ENCODE results near the gene FSTL4.

Gene FSTL4

GRCh38 chr5:133612249-133612860, at the start of gene FSTL4:
Gene FSTL4 (minus strand): TSS chr5:133612541.
- DNase-seq (ENCODE audit: low read depth): no peak

GRCh38 chr5:133661389-133661788, 49.0 kb upstream of the FSTL4 start:
- no peak for DNase-seq (ENCODE audit: low read depth)

DNA sequence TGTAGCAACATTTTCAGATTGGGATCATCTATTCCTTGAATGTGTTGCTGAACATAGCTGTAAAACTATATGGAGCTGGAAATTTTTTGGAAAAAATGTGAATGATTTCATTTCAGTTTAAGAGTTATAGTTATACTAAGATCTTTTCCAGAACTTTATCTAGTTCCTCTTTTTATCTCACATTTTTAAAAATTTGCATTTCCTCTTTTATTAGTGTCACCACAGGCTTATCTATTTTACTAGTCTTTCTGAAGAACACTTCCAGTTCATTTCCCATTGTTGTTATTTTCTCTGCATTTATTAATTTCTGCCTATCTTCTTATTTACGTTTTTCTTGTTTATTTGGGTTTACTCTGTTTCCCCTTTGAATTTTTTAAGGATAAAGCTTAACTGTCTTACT, 46.0 kb upstream of the FSTL4 start:
- DNase-seq (ENCODE audit: low read depth): no peak

- DNase-seq (ENCODE audit: low read depth): no peak
Observed at GRCh38 chr5:133657036-133657435, 44.7 kb upstream of the FSTL4 start.

DNA sequence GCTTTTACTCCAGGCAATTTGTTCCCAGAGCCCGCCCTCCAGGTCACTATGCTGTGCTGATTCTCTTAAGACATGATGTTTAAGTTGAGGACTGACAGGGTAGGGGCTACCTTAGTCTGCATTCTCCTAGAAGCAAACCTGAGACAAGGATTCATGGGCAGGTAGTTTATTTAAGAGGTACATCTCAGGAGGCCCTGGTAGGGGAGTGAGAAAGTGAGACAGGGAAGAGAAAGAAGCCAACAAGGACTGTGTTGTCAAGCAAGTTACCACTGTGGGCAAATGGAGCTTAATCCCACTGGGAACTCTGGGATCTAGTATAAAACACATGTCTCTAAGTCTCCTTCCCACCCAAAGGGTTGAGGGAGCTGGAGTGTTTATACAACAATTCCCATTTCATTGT, 43.6 kb upstream of the FSTL4 start:
- no peak for DNase-seq (ENCODE audit: low read depth)

DNA sequence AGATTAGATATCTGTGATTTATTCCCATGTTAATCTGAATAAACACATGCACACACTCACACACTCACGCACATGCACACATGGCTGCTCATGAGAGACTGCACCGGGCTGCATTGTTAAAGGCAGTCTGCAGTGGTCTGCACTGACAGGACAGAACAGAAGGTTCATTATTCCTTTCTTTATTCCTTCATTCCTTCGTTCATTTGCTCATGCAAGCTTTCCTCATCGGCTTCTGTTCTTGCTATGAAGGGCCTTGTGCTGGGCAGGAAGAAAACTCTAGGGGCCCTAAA, 41.4 kb upstream of the FSTL4 start:
- no peak for DNase-seq (ENCODE audit: low read depth)

DNA sequence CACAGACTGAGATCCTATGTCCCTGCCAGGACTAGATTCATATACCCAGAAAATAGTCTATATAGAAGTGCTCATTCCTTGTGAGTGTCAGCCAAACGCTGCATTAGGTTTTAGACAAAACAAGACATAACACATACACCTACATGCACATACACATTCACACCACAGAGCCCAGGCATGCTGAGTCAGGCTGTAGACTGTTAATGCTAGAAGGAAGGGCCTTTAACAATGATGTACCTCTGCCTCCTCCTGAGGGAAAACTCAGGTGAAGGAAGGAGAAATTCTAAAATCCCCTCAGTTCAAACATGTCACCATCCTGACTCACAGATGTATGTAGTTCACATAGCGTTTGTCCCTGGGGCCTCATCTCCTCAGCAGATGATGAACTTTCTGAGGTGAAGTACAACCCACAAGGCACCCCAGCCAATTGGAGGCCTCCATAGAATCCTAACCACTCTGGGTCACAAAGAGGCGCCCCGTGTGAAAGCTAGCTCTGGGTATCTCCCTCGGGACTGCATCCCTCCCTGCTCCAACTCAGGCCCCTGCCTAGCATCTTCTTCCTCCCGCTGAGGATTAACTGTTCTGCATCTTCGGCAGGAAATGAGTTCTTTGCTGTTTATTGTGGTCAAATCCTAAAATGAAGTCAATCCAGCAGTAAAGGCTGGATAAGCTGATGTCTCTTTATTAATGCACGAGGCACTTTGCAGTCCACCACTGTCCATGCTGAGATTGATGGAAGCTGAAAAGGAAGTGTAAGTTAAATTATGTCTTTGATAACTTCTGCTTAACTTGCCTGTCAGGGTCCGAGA, 40.8 kb upstream of the FSTL4 start:
- no peak for DNase-seq (ENCODE audit: low read depth)

GRCh38 chr5:133644000-133644865, 31.9 kb upstream of the FSTL4 start:
- DNase-seq (ENCODE audit: low read depth): no peak

DNA sequence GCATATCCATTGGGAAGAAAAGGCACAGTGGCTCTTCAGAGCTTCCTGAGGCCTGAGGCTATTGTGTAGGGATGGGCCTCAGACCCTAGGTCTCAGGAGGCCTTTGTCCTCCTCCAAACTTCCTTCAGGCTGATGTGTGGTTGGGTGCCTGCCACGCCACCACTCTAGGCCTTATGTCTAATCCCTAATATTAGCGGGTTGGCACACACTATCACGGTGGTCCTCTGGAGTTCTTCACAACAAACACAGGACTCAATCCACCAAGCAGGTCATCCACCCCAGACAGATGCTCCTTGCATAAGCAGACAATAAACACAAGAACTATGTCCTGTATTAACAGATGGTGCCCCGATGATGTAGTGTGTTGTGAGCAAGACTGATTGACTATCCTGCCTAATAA, 31.0 kb upstream of the FSTL4 start:
- no peak for DNase-seq (ENCODE audit: low read depth)

- DNase-seq (ENCODE audit: low read depth): no peak
Observed at GRCh38 chr5:133642153-133642722, 29.9 kb upstream of the FSTL4 start.

- DNase-seq (ENCODE audit: low read depth): no peak
Observed at GRCh38 chr5:133641683-133642082, 29.3 kb upstream of the FSTL4 start.

DNA sequence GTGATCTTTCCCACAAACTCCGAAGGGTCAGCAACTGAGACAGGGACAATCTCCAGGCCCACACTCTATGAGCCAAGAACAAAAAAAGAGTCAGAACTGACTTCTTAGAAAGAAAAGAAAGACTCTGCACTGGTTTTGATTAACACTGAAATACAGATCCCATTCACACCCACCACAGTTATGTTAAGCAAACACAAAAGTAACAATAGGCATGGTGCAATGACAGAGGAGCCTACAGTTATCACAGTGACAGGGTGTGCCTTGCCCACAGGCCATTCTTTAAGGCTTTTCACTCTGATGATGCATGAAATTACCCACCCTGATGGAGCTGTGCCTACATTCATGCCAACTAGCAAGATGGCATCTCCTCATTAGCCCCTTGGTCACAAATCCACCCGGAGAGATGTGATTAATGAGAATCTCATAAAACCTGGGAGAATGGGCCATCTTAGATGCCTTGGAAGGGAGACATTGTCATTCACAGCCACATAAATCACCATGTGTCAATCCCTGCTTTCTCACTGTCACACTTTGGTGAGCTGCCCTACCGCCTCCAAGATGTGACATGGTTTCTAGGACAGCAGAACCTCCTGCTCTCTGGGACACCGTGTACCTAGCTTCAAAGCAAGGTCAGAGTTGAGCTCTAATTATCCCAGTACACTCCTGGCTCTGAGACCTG, 27.6 kb upstream of the FSTL4 start:
- DNase-seq (ENCODE audit: low read depth): no peak

DNA sequence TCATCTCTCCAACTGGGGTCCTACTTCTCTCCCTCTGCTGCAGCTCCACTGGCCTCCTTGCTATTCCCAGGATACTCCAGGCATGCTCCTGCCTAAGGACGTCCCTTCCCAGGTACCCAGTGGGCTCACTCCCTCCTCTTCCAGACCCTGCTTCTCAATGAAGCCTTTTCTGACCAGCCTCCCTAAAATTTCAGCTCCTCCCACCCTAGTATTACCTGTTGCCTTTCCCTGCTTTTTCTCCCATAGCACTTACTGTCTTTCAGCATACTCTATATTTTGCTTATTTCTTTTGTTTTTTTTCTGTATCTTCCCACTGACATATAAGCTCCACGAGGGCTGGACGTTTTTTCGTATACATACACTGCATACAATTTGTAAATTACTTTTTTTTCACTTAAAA, 26.1 kb upstream of the FSTL4 start:
- DNase-seq (ENCODE audit: low read depth): no peak

- DNase-seq (ENCODE audit: low read depth): no peak
Observed at GRCh38 chr5:133637206-133637605, 24.9 kb upstream of the FSTL4 start.

DNA sequence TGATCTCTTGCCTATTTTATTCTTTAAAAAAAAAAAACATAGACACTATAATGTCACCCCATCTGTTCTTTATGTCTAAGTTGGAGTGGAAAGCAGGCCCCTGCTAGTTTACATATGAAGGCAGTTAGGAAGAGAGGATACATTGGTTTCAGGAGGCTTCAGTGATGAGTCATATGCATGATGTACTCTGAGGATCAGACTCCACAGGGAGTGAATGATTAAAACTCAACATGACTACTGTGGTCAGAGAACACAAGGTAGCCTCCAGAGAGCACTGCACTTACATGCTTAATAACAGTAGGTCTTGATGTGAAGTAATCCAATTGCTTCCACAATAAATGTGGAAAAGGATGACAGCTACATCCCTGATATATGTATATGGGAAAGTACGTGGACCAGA, 22.7 kb upstream of the FSTL4 start:
- no peak for DNase-seq (ENCODE audit: low read depth)

- DNase-seq (ENCODE audit: low read depth): no peak
Observed at GRCh38 chr5:133627180-133627579, 14.8 kb upstream of the FSTL4 start.

GRCh38 chr5:133624316-133624715, 12.0 kb upstream of the FSTL4 start:
- no peak for DNase-seq (ENCODE audit: low read depth)

- no peak for DNase-seq (ENCODE audit: low read depth)
Observed at GRCh38 chr5:133618141-133618540, 5.8 kb upstream of the FSTL4 start.

DNA sequence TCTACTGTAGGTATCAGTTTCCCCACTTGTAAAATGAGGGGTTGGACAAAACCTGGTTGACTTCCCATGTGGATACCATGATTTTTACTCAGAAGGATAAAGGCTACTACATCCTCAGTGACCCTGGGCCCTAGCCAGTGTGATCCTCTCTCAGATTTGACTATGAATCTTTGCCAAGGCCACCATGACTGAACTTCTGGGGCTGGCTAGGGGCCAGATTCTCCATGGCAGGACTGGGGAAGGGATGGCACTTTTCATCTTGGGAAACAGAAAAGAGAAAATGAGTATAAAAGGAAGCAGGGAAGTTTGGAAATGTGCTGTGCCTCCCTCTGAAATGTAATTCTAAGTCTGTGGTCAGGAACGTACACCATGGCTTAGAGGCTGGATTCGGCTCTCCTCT, 1.4 kb upstream of the FSTL4 start:
- DNase-seq (ENCODE audit: low read depth): no peak

DNA sequence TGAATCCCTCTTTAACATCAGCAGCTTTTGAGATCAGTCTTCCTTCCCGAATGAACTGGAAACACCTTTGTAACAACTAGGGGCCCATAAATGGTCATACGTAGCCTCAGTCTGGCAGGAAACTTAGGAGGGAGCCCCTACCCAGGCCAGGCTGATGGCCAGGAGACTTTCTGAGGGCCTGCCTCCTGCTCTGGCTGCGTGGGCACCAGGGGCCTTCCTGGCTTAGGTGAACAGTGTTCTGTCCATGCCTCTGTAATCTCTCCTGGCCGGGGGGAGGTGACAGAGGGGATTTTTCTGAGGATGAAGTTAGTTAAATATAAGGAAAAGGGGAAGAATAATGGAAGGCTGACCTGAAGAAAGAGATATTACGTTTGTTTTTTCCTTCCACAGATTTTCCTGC, 843 bp upstream of the FSTL4 start:
- no peak for DNase-seq (ENCODE audit: low read depth)

DNA sequence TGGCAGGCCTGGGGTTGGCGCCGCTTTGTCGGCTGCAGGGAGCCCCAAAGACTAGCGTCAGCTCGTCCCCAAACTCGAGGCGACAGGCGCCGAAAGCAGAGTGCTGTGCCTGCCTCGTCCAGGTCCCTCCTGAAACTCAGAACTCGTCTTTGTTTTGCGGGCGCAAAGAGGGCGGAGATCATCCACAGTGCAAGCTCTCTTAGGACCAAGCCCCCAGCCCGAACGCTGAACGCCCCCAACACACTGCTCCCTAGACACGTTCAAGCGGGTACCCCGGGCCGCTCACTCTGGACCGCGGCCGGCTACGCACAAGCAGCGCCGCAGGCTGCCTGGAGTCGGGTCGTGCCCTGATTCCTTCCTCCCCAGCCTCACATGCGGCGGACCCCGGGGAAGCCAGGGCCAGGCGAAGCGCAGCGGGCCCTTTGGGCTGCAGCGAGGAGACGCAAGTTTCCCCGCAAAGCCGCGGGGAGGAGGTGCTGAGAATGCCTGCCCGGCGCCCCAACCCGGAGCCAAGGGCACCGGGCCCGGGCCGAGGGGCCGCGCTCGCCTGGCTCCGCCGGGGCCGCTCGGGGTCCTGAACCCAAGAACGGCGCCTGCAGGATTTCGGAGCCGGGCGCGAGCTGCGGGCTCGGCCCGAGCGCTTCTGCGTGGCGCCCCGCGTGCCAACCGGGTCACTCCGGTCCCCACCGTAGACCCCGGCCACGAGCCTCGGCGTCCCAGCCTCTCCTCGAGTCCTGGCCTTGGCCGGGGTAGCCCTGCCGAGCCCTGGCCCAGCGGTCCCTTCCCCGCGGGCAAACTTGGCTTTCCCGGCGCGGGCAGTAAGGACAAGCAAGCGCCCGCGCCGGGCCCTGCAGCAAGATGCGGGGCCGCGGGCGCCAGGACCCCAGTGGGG, 738 bp downstream of the FSTL4 start:
- no peak for DNase-seq (ENCODE audit: low read depth)

Measured in activated T-helper 1 cell treated with Interleukin-2 at 50 U/mL for 16 hours (primary cell).